HepG2 (cell line): Measurements from ENCODE around the gene ACBD5. TPM values are rescaled to one million over a fixed set of nuclear protein-coding genes. Genes with fewer than 3 reads are reported as not detected.

ENCODE experiments used
- ARHGAP35 ChIP-seq: sonication (generic); formaldehyde crosslinking; IDR thresholded peaks from 2 replicates; pipeline ENCODE4 v1.9.0; 2022; ENCODE audit warnings: mild to moderate bottlenecking, inconsistent platforms, moderate library complexity, missing genetic modification reagents, borderline replicate concordance
- CAMTA2 ChIP-seq: sonication (generic); formaldehyde crosslinking; IDR thresholded peaks from 2 replicates; pipeline ENCODE4 v1.4.0; 2020; ENCODE audit warnings: mild to moderate bottlenecking, missing genetic modification reagents, borderline replicate concordance
- DRAP1 ChIP-seq: IDR thresholded peaks from 2 replicates; pipeline ENCODE4 v1.6.1; 2016; ENCODE audit warnings: missing genetic modification reagents, missing compliant biosample characterization
- FOXA1 ChIP-seq, 2 experiments: fragments of 450-650 bp in 1 of 2; sonication (generic) in 1 of 2; formaldehyde crosslinking in 1 of 2; IDR thresholded peaks; 2 replicates each; pipeline versions ENCODE4 v1.4.0 to v1.6.1; 2016 to 2020; ENCODE audit warnings: missing genetic modification reagents in 1 of 2
- GFI1 ChIP-seq: sonication (generic); formaldehyde crosslinking; IDR thresholded peaks from 2 replicates; pipeline ENCODE4 v1.5.0; 2020; ENCODE audit warnings: missing genetic modification reagents, mild to moderate bottlenecking, borderline replicate concordance
- KDM2A ChIP-seq: sonication (generic); formaldehyde crosslinking; IDR thresholded peaks from 2 replicates; pipeline ENCODE4 v1.4.0; 2020; ENCODE audit warnings: low read depth, missing genetic modification reagents, borderline replicate concordance
- KLF16 ChIP-seq, 2 experiments: sonication (generic) in 1 of 2; formaldehyde crosslinking in 1 of 2; IDR thresholded peaks; 2 replicates each; pipeline versions ENCODE4 v1.6.1 to v1.8.0; 2016 to 2023; ENCODE audit warnings: missing genetic modification reagents in 2 of 2, missing compliant biosample characterization in 1 of 2
- MAFK ChIP-seq, 2 experiments: IDR thresholded peaks in 1 of 2; conservative IDR thresholded peaks in 1 of 2; 2 replicates each; pipeline ENCODE4 v1.6.1; 2011; ENCODE audit warnings: improper control_type of control experiment in 2 of 2, low read length in 2 of 2
- MAZ ChIP-seq, 2 experiments: sonication (generic) in 1 of 2; formaldehyde crosslinking in 1 of 2; IDR thresholded peaks; 2 replicates each; pipeline versions ENCODE4 v1.5.0 to v1.6.1; 2012 to 2020; ENCODE audit warnings: low read depth in 2 of 2, mild to moderate bottlenecking in 2 of 2, borderline replicate concordance in 1 of 2, improper control_type of control experiment in 1 of 2, low read length in 1 of 2, missing genetic modification reagents in 1 of 2, moderate library complexity in 1 of 2
- YEATS4 ChIP-seq: sonication (generic); formaldehyde crosslinking; IDR thresholded peaks from 2 replicates; pipeline ENCODE4 v1.4.0; 2020; ENCODE audit warnings: missing genetic modification reagents, borderline replicate concordance
- ZBTB49 ChIP-seq: sonication (generic); formaldehyde crosslinking; IDR thresholded peaks from 2 replicates; pipeline ENCODE4 v1.4.0; 2020; ENCODE audit warnings: missing genetic modification reagents, borderline replicate concordance
- ZNF234 ChIP-seq: sonication (generic); formaldehyde crosslinking; conservative IDR thresholded peaks from 2 replicates; pipeline ENCODE4 v1.5.1; 2020; ENCODE audit warnings: mild to moderate bottlenecking, missing genetic modification reagents
- ZNF331 ChIP-seq: sonication (generic); formaldehyde crosslinking; IDR thresholded peaks from 2 replicates; pipeline ENCODE4 v1.4.0; 2020; ENCODE audit warnings: missing genetic modification reagents
- ZNF557 ChIP-seq: sonication (generic); formaldehyde crosslinking; IDR thresholded peaks from 2 replicates; pipeline ENCODE4 v1.4.0; 2020; ENCODE audit warnings: missing genetic modification reagents
- ZNF740 ChIP-seq: sonication (generic); formaldehyde crosslinking; IDR thresholded peaks from 2 replicates; pipeline ENCODE4 v1.4.0; 2020; ENCODE audit warnings: missing genetic modification reagents
- ZNF772 ChIP-seq: sonication (generic); formaldehyde crosslinking; IDR thresholded peaks from 2 replicates; pipeline ENCODE4 v1.5.0; 2020; ENCODE audit warnings: mild to moderate bottlenecking, missing genetic modification reagents
- polyA plus RNA-seq, 8 experiments: library from polyadenylated mRNA; depleted of rRNA in 3 of 8; stranded (reverse) in 7 of 8; unstranded in 1 of 8; fragments of >200 nt; fragmentation: Illumina TruSeq in 4 of 8; extraction: Trizol in 4 of 8; gene quantifications; 2 replicates each; pipeline versions ENCODE4 v1.2.1 to v1.2.3, GENCODE V29; 2011 to 2016; ENCODE audit warnings: low read depth in 4 of 8, missing spikeins in 1 of 8, mixed read lengths in 1 of 8; ENCODE audit not compliant: insufficient read depth in 1 of 8
- total RNA-seq, 5 experiments: library from RNA; depleted of rRNA; stranded (reverse); fragments of >200 nt; fragmentation: Illumina TruSeq; extraction: Trizol; gene quantifications; 2 replicates each; pipeline ENCODE4 v1.2.3, GENCODE V29; 2016; ENCODE audit warnings: low read depth in 1 of 5
- TF ChIP-seq, protein P1 (sequence below): sonication (generic); formaldehyde crosslinking; IDR thresholded peaks from 2 replicates; pipeline ENCODE4 v1.4.0; 2020; ENCODE audit warnings: missing genetic modification reagents, borderline replicate concordance
- TF ChIP-seq, protein P2 (sequence below): sonication (generic); formaldehyde crosslinking; IDR thresholded peaks from 2 replicates; pipeline ENCODE4 v1.4.0; 2020; ENCODE audit warnings: missing genetic modification reagents

The ACBD5 gene
- total and polyA plus RNA-seq, 2 of the 13 experiments (the other 11 are each of a cell fraction or from before 2014, with no cell fraction given), result 10.3 to 14.8 TPM

- TF ChIP-seq, protein P1, sequence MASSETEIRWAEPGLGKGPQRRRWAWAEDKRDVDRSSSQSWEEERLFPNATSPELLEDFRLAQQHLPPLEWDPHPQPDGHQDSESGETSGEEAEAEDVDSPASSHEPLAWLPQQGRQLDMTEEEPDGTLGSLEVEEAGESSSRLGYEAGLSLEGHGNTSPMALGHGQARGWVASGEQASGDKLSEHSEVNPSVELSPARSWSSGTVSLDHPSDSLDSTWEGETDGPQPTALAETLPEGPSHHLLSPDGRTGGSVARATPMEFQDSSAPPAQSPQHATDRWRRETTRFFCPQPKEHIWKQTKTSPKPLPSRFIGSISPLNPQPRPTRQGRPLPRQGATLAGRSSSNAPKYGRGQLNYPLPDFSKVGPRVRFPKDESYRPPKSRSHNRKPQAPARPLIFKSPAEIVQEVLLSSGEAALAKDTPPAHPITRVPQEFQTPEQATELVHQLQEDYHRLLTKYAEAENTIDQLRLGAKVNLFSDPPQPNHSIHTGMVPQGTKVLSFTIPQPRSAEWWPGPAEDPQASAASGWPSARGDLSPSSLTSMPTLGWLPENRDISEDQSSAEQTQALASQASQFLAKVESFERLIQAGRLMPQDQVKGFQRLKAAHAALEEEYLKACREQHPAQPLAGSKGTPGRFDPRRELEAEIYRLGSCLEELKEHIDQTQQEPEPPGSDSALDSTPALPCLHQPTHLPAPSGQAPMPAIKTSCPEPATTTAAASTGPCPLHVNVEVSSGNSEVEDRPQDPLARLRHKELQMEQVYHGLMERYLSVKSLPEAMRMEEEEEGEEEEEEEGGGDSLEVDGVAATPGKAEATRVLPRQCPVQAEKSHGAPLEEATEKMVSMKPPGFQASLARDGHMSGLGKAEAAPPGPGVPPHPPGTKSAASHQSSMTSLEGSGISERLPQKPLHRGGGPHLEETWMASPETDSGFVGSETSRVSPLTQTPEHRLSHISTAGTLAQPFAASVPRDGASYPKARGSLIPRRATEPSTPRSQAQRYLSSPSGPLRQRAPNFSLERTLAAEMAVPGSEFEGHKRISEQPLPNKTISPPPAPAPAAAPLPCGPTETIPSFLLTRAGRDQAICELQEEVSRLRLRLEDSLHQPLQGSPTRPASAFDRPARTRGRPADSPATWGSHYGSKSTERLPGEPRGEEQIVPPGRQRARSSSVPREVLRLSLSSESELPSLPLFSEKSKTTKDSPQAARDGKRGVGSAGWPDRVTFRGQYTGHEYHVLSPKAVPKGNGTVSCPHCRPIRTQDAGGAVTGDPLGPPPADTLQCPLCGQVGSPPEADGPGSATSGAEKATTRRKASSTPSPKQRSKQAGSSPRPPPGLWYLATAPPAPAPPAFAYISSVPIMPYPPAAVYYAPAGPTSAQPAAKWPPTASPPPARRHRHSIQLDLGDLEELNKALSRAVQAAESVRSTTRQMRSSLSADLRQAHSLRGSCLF (CRISPR knock-in tag), result no peak
- TF ChIP-seq KDM2A (CRISPR knock-in tag) (peak; percentile 85; the same call in 1 of the 2 replicates), ZNF557 (no peak), ZNF740 (no peak), ZNF234 (no peak), YEATS4 (CRISPR knock-in tag) (peak; percentile 61), MAFK (conservative IDR thresholded peaks at IDR 0.05 in 1 of 2, IDR thresholded peaks at IDR 0.05 in 1 of 2; ENCODE audit: low read length in 2 of 2) (no peak), FOXA1 (IDR thresholded peaks at IDR 0.05) (no peak), FOXA1 (CRISPR knock-in tag; IDR thresholded peaks at IDR 0.05) (no peak), GFI1 (CRISPR knock-in tag) (0 out of 2 replicates have a peak, but pooled peaks have one; percentile 18), CAMTA2 (CRISPR knock-in tag) (no peak), MAZ (IDR thresholded peaks at IDR 0.05; ENCODE audit: borderline replicate concordance, low read depth, low read length) (peak; percentile 54; the same call in 1 of the 2 replicates), MAZ (CRISPR knock-in tag; IDR thresholded peaks at IDR 0.05; ENCODE audit: low read depth) (peak; percentile 62; the same call in 1 of the 2 replicates), ZNF331 (CRISPR knock-in tag) (peak; percentile 76), DRAP1 (peak; percentile 87), ZNF772 (no peak; the same call in 1 of the 2 replicates), ZBTB49 (no peak), KLF16 (CRISPR knock-in tag; IDR thresholded peaks at IDR 0.05) (peak in 1 of 2 experiments; percentile 68; a peak in 2 of 4 replicates), ARHGAP35 (CRISPR knock-in tag) (0 out of 2 replicates have a peak, but pooled peaks have one; percentile 10)
- TF ChIP-seq, protein P2, sequence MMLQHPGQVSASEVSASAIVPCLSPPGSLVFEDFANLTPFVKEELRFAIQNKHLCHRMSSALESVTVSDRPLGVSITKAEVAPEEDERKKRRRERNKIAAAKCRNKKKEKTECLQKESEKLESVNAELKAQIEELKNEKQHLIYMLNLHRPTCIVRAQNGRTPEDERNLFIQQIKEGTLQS (CRISPR knock-in tag), result peak; percentile 62; the same call in 1 of the 2 replicates
Measured at GRCh38 chr10:27155066-27155754, 85.4 kb downstream of the ACBD5 start, which contains the start of gene MASTL (continued).
